ENCODE results near the gene SNTA1. TPM values are rescaled to one million over a fixed set of nuclear protein-coding genes. Genes with fewer than 3 reads are reported as not detected.
A peak's percentile ranks its signal among the peaks of the same experiment; 100 is the strongest.

Gene SNTA1
- total and polyA plus RNA-seq, 2 of the 13 experiments (the other 11 are each of a cell fraction or from before 2014, with no cell fraction given) = 16.4 to 18.3 TPM

GRCh38 chr20:33490023-33490933 is 46.7 kb upstream of the SNTA1 start, which contains the start of gene CBFA2T2 (continued):
- TF ChIP-seq TRIM22 (IDR thresholded peaks at IDR 0.05) = no peak
- no peak for TF ChIP-seq RERE (CRISPR knock-in tag; IDR thresholded peaks at IDR 0.05; ENCODE audit: low read depth)
- peak; percentile 8; the same call in 1 of the 2 replicates for TF ChIP-seq ZNF713 (CRISPR knock-in tag; IDR thresholded peaks at IDR 0.05)
- TF ChIP-seq CBFB (CRISPR knock-in tag; IDR thresholded peaks at IDR 0.05) = 0 out of 2 replicates have a peak, but pooled peaks have one; percentile 5
- no peak for TF ChIP-seq ZNF562 (CRISPR knock-in tag; IDR thresholded peaks at IDR 0.05; ENCODE audit: borderline replicate concordance)
- TF ChIP-seq ZNF557 (CRISPR knock-in tag; IDR thresholded peaks at IDR 0.05) = no peak
- TF ChIP-seq MZF1 (CRISPR knock-in tag; IDR thresholded peaks at IDR 0.05; ENCODE audit: borderline replicate concordance) = no peak
- TF ChIP-seq NFKBIZ (CRISPR knock-in tag; IDR thresholded peaks at IDR 0.05) = peak; percentile 44; the same call in 1 of the 2 replicates
- TF ChIP-seq ZNF589 (CRISPR knock-in tag; conservative IDR thresholded peaks at IDR 0.05) = peak; percentile 68
- no peak for TF ChIP-seq IKZF1 (IDR thresholded peaks at IDR 0.05)
- TF ChIP-seq RXRB (CRISPR knock-in tag; IDR thresholded peaks at IDR 0.05; ENCODE audit: borderline replicate concordance) = no peak
- TF ChIP-seq ZNF569 (CRISPR knock-in tag; IDR thresholded peaks at IDR 0.05; ENCODE audit: borderline replicate concordance) = no peak
- TF ChIP-seq HMGA1 (CRISPR knock-in tag; conservative IDR thresholded peaks at IDR 0.05) = no peak
- no peak for TF ChIP-seq ZBTB10 (CRISPR knock-in tag; IDR thresholded peaks at IDR 0.05; ENCODE audit: borderline replicate concordance)
- peak; percentile 74; the same call in 1 of the 2 replicates for TF ChIP-seq MEIS2 (CRISPR knock-in tag; IDR thresholded peaks at IDR 0.05)
- TF ChIP-seq ZFP82 (CRISPR knock-in tag; IDR thresholded peaks at IDR 0.05; ENCODE audit: borderline replicate concordance) = peak; percentile 89
- no peak for TF ChIP-seq CEBPB (IDR thresholded peaks at IDR 0.05; ENCODE audit: borderline replicate concordance, low read depth, low read length)
- TF ChIP-seq PRMT3 (CRISPR knock-in tag; IDR thresholded peaks at IDR 0.05; ENCODE audit: borderline replicate concordance, low read depth) = peak; percentile 80; the same call in 1 of the 2 replicates
- peak; percentile 77; the same call in 1 of the 2 replicates for TF ChIP-seq ZSCAN20 (CRISPR knock-in tag; IDR thresholded peaks at IDR 0.05; ENCODE audit: borderline replicate concordance)
- no peak; the same call in 1 of the 2 replicates for TF ChIP-seq NKX3-1 (CRISPR knock-in tag; IDR thresholded peaks at IDR 0.05)
